LNCaP clone FGC (cell line): ENCODE data around the gene MYOF.

ENCODE experiments used
- DNase-seq: peaks from one replicate; pipeline ENCODE4 v3.0.0-alpha.2; 2011; ENCODE audit warnings: low read depth
- H3K4me3 ChIP-seq: 2 replicates; pipeline ENCODE4 v1.5.1; 2011; ENCODE audit warnings: mild to moderate bottlenecking, low read depth, low read length, control low read depth
- CTCF ChIP-seq: IDR thresholded peaks from 2 replicates; pipeline ENCODE4 v1.5.1; 2012; ENCODE audit warnings: mild to moderate bottlenecking; ENCODE audit not compliant: control insufficient read depth, insufficient read depth; ENCODE audit errors: extremely low read depth

Gene MYOF

GRCh38 chr10:93269281-93269680, 212.9 kb downstream of the MYOF start:
- TF ChIP-seq CTCF: no peak
- H3K4me3 ChIP-seq: no peak overlapping the region
- DNase-seq: no peak

- H3K4me3 ChIP-seq: no peak overlapping the region
- TF ChIP-seq CTCF: no peak
- DNase-seq: no peak
Observed at GRCh38 chr10:93268021-93268420, 214.1 kb downstream of the MYOF start.

GRCh38 chr10:93267521-93267920, 214.6 kb downstream of the MYOF start:
- H3K4me3 ChIP-seq: no peak overlapping the region
- TF ChIP-seq CTCF: no peak
- DNase-seq: no peak

- no peak overlapping the region for H3K4me3 ChIP-seq
- no peak for TF ChIP-seq CTCF
- DNase-seq: no peak
Observed at GRCh38 chr10:93266858-93267257, 215.3 kb downstream of the MYOF start.

- H3K4me3 ChIP-seq: no peak overlapping the region
- TF ChIP-seq CTCF: no peak
- DNase-seq: no peak
Observed at GRCh38 chr10:93261961-93262610, 220.0 kb downstream of the MYOF start.

- no peak for DNase-seq
- TF ChIP-seq CTCF: no peak
- no peak overlapping the region for H3K4me3 ChIP-seq
Observed at GRCh38 chr10:93261089-93261488, 221.0 kb downstream of the MYOF start.

- no peak for TF ChIP-seq CTCF
- H3K4me3 ChIP-seq: no peak overlapping the region
- no peak for DNase-seq
Observed at GRCh38 chr10:93259126-93259525, 223.0 kb downstream of the MYOF start.
